ENCODE results near the gene CENPB. TPM values are rescaled to one million over a fixed set of nuclear protein-coding genes. Genes with fewer than 3 reads are reported as not detected.

CENPB gene, protein sequence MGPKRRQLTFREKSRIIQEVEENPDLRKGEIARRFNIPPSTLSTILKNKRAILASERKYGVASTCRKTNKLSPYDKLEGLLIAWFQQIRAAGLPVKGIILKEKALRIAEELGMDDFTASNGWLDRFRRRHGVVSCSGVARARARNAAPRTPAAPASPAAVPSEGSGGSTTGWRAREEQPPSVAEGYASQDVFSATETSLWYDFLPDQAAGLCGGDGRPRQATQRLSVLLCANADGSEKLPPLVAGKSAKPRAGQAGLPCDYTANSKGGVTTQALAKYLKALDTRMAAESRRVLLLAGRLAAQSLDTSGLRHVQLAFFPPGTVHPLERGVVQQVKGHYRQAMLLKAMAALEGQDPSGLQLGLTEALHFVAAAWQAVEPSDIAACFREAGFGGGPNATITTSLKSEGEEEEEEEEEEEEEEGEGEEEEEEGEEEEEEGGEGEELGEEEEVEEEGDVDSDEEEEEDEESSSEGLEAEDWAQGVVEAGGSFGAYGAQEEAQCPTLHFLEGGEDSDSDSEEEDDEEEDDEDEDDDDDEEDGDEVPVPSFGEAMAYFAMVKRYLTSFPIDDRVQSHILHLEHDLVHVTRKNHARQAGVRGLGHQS
- total RNA-seq: 50.0 TPM

GRCh38 chr20:3786665-3787323, at the start of gene CENPB:
TSS of gene CENPB (minus strand) at chr20:3786740. CDS start at chr20:3786483, 257 bp downstream.

DNA sequence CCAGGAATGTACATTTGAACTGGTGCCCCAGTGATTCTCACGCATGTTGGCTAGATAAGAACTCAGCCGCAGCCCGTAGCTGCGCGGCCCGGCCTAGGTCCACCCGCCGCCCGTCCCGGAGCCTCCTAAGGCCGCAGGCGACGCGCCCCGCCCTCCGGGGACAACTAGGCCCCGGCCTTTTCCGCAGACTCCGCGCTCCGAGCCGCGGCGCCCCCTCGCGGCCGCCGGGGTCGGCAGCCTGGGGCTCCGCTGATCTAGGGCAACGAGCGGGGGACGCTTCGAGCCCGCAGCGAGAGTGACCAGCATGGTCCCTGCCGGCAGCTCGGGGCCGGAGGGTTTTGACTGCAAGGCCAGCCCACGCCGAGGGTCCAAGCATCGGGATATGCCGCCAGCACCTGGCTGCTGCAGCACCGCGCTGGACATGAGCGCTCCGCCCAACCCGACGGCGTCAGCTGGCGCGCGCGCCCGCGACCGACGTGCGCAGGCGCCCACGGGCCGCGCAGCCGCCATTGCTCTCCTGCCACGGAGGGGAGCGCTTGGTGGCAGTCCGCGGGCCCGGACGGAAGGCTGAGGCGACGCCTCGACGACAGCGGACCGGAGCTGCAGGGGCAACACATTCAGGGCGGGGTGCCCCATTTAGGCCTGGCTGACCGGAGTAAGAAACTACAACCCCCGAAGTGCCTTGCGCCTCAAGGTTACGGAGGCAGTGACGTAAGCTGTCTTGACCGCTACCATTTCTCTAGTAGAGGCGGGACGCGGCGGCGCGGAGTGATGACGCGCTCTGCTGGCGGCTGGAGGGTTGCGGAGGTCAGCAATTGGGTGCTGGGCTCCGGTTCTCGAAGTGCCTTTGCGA, 33.7 kb upstream of the CENPB start, which contains the start of gene AP5S1:
Gene AP5S1, plus strand, starts transcription at position 500 of the 853 bp plus-strand sequence. CDS start 1,571 bp downstream, outside the sequence.

GRCh38 chr20:3795511-3796468, 9.2 kb upstream of the CENPB start, which contains the start of gene CDC25B:
TSS of gene CDC25B (plus strand) at chr20:3796310. CDS start at chr20:3796532, 222 bp downstream.

GRCh38 chr20:3781153-3781910, 5.2 kb downstream of the CENPB start, which contains the start of gene SPEF1:
TSS of gene SPEF1 (minus strand) at chr20:3781448. CDS start at chr20:3781287, 161 bp downstream.

GRCh38 chr20:3767427-3768341, 18.9 kb downstream of the CENPB start, which contains the start of gene ADISSP:
TSS of gene ADISSP (minus strand) at chr20:3767753. CDS start at chr20:3760100, 7,653 bp downstream.

Other genes with a start within 250 kb of the CENPB start
- gene GFRA4, start 123.3 kb downstream of the CENPB start, total RNA-seq: not detected
- 24.6 TPM for gene ADAM33, start 104.7 kb downstream of the CENPB start, total RNA-seq
- 4.4 TPM for gene SIGLEC1, start 74.1 kb downstream of the CENPB start, total RNA-seq
- gene HSPA12B, start 54.1 kb downstream of the CENPB start, total RNA-seq: 25.5 TPM
- gene ADISSP, start 19.0 kb downstream of the CENPB start, total RNA-seq: 23.7 TPM
- 1.9 TPM for gene SPEF1, start 5.3 kb downstream of the CENPB start, total RNA-seq
- 27.9 TPM for gene CDC25B, start 9.6 kb upstream of the CENPB start, total RNA-seq
- 19.1 TPM for gene AP5S1, start 33.8 kb upstream of the CENPB start, total RNA-seq
- gene MAVS, start 60.1 kb upstream of the CENPB start, total RNA-seq: 26.6 TPM
- 42.0 TPM for gene PANK2, start 102.6 kb upstream of the CENPB start, total RNA-seq
- gene RNF24, start 228.8 kb upstream of the CENPB start, total RNA-seq: 14.0 TPM

Data from metanephros (tissue), 1 donor.